D341Med (cell line): ENCODE results near the gene NTF3.

ENCODE experiments used
- DNase-seq: peaks from one replicate; pipeline ENCODE4 v3.0.0; 2012; ENCODE audit warnings: low spot score

Gene NTF3

GRCh38 chr12:5458229-5459050, 26.5 kb downstream of the NTF3 start:
- DNase-seq, result no peak

- no peak for DNase-seq
Measured at GRCh38 chr12:5459051-5459782, 27.3 kb downstream of the NTF3 start.

GRCh38 chr12:5460817-5461216, 28.9 kb downstream of the NTF3 start:
- DNase-seq, result no peak

GRCh38 chr12:5461966-5462365, 30.1 kb downstream of the NTF3 start:
- DNase-seq, result no peak

- DNase-seq, result no peak
Measured at GRCh38 chr12:5464096-5464495, 32.2 kb downstream of the NTF3 start.

GRCh38 chr12:5465384-5465783, 33.5 kb downstream of the NTF3 start:
- DNase-seq, result no peak

GRCh38 chr12:5466521-5466960, 34.6 kb downstream of the NTF3 start:
- DNase-seq, result no peak

GRCh38 chr12:5467931-5468330, 36.0 kb downstream of the NTF3 start:
- DNase-seq, result no peak

GRCh38 chr12:5470221-5470620, 38.3 kb downstream of the NTF3 start:
- no peak for DNase-seq

- DNase-seq, result no peak
Measured at GRCh38 chr12:5470703-5471102, 38.8 kb downstream of the NTF3 start.

- DNase-seq, result no peak
Measured at GRCh38 chr12:5473076-5473782, 41.3 kb downstream of the NTF3 start.

- no peak for DNase-seq
Measured at GRCh38 chr12:5473783-5474116, 41.8 kb downstream of the NTF3 start.

GRCh38 chr12:5476356-5476755, 44.4 kb downstream of the NTF3 start:
- no peak for DNase-seq

GRCh38 chr12:5478081-5478706, 46.3 kb downstream of the NTF3 start:
- no peak for DNase-seq

GRCh38 chr12:5479761-5480160, 47.9 kb downstream of the NTF3 start:
- DNase-seq, result no peak

GRCh38 chr12:5480218-5480937, 48.5 kb downstream of the NTF3 start:
- DNase-seq, result no peak

GRCh38 chr12:5480938-5481303, 49.0 kb downstream of the NTF3 start:
- DNase-seq, result no peak

GRCh38 chr12:5481645-5482044, 49.7 kb downstream of the NTF3 start:
- no peak for DNase-seq

- DNase-seq, result no peak
Measured at GRCh38 chr12:5484426-5484825, 52.5 kb downstream of the NTF3 start.

GRCh38 chr12:5485454-5485853, 53.5 kb downstream of the NTF3 start:
- DNase-seq, result no peak

- no peak for DNase-seq
Measured at GRCh38 chr12:5487076-5487475, 55.2 kb downstream of the NTF3 start.
